Vagina (tissue), 2 donors: ENCODE results near the gene MARCHF5.

Experiments
- CTCF ChIP-seq, 3 experiments: fragments of 450-650 bp in 2 of 3; fragments of 200-600 bp in 1 of 3; sonication (generic) in 1 of 3; IDR thresholded peaks; one replicate each; pipeline ENCODE4 v1.5.1; 2017 to 2019; ENCODE audit warnings: antibody characterized with exemption in 3 of 3, mild to moderate bottlenecking in 2 of 3, moderate library complexity in 2 of 3
- POLR2A ChIP-seq, 2 donors: fragments of 450-650 bp; IDR thresholded peaks; one replicate each; pipeline ENCODE4 v1.6.1; 2017; ENCODE audit warnings: antibody characterized with exemption in 2 of 2, mild to moderate bottlenecking in 2 of 2, moderate library complexity in 2 of 2

- no peak for TF ChIP-seq CTCF (IDR thresholded peaks at IDR 0.05)
- no peak for TF ChIP-seq POLR2A (IDR thresholded peaks at IDR 0.05)
Observed at GRCh38 chr10:92350411-92350810, 59.4 kb downstream of the MARCHF5 start.
